Right lung (tissue), 5 donors: ENCODE results near the gene AFDN. TPM values are rescaled to one million over a fixed set of nuclear protein-coding genes. Genes with fewer than 3 reads are reported as not detected.

Experiments
- DNase-seq, 2 donors: peaks; one replicate each; pipeline ENCODE4 v3.0.0-alpha.2; 2013
- polyA plus RNA-seq, 5 donors: library from polyadenylated mRNA; unstranded; fragments of 120-200 nt; gene quantifications; one replicate each; pipeline versions ENCODE4 v1.2.1 to v1.2.3, GENCODE V29; 2013; ENCODE audit warnings: inconsistent platforms in 1 of 5, low replicate concordance in 1 of 5; ENCODE audit not compliant: insufficient read length in 5 of 5, insufficient read depth in 1 of 5

Gene AFDN
- polyA plus RNA-seq, 5 donors = 217 to 344 (median 308) TPM

DNA sequence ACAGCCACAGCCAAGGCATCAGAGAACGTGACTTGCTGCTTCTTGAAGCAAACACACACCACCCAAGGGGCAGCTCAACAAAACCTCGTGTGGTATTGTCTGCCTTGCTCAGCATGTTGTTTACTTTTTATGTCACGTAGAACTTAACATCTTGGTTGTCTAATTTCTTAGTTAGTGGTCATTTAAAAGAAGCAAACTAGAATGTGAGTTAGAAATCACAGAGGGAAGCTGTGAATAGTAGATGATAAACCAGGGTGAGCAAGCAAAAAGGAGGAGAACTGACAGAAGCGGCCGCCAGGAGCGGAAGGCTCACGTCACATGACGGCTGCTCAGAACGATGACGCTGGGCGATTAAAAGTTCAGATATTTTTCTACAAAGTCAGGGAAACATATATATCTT lies 119.3 kb downstream of the AFDN start:
- no peak for DNase-seq

DNA sequence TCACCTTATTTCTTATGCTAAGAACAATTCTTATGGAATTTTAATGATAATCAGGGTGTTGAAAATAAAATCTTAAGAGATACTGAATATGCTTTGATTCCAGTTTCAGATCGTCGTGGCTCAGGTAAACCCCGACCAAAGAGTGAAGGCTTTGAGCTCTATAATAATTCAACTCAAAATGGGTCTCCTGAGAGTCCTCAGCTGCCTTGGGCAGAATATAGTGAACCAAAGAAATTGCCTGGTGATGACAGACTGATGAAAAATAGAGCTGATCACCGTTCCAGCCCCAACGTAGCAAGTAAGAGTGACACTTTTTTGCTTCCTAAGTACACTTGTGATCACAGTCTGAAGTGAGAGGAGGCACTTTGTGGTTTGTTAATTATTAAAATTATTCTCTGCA lies 119.9 kb downstream of the AFDN start:
- DNase-seq = no peak

- DNase-seq = no peak
These were observed 121.0 kb downstream of the AFDN start for GRCh38 chr6:167947716-167948115.

GRCh38 chr6:167948716-167949115 lies 122.0 kb downstream of the AFDN start:
- DNase-seq = no peak

GRCh38 chr6:167949121-167949684 lies 122.5 kb downstream of the AFDN start:
- DNase-seq = no peak

DNA sequence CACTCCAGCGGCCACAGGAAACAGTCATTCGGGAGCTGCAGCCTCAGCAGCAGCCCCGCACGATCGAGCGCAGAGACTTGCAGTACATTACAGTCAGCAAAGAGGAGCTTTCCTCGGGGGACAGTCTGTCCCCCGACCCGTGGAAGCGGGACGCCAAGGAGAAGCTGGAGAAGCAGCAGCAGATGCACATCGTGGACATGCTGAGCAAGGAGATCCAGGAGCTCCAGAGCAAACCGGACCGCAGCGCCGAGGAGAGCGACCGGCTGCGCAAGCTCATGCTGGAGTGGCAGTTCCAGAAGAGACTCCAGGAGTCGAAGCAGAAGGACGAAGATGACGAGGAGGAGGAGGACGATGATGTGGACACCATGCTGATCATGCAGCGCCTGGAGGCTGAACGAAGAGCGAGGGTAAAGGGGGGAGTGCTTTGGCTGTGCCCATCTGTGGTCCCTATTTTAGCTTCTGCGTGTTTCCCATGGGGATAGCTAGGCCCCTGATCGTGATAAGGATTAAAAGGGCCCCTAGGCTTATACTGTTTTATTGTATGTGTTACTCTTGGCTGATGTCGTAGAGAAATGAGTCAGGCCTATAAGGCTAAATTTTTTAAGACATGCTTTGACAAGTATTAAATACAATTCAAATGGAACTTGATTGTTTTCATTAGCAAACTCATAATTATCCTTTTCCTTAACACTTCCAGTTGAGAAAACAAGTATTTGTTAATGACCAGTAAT lies 125.2 kb downstream of the AFDN start:
- DNase-seq = no peak

GRCh38 chr6:167952512-167952859 lies 125.8 kb downstream of the AFDN start:
- DNase-seq = no peak

GRCh38 chr6:167953551-167953950 lies 126.8 kb downstream of the AFDN start:
- no peak for DNase-seq

DNA sequence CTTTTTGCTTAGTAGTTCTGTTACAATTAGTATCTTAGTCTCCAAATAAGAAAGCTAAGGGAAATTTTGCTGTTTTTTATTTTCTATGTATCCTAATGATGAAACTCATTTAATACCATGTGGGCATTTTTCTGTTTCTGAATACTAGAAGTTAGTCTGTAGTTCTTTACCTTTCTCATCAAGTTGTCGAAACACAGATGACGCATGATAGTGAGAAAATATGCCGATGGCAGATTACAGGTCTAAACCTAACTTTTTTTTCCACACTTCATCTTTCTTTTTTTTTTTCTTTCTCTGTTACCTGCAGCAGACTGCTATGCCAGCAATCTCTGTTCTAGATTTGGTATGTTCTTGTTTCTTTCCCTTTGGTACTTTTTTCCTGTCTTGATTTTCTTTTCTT lies 127.4 kb downstream of the AFDN start:
- no peak for DNase-seq

- DNase-seq = no peak
These were observed 129.8 kb downstream of the AFDN start for GRCh38 chr6:167956491-167956890.

DNA sequence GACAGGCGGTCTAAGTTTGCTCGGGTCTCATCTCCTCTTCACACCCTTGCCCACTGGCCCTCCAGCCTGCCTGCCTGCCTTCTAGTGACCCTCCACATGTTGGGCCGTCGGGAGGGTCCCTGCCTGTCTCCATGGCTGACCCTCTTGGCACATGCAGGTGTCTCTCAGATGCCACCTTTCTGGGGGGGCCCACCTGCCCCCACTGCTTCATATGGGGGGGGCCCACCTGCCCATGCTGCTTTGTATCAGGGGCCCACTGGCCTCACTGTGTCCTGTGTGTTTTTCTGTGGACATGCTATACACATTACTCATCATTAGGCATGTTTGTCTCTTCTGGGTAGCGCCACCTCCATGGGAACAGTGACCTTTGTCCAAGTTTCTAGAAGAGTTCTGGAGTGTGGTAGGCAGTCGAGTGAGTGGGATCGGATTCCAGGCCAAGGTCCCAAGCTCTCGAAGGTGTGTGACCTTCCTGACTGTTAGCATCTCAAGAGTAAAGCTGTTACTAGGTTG lies 130.3 kb downstream of the AFDN start:
- no peak for DNase-seq

GRCh38 chr6:167957626-167958025 lies 130.9 kb downstream of the AFDN start:
- no peak for DNase-seq

DNA sequence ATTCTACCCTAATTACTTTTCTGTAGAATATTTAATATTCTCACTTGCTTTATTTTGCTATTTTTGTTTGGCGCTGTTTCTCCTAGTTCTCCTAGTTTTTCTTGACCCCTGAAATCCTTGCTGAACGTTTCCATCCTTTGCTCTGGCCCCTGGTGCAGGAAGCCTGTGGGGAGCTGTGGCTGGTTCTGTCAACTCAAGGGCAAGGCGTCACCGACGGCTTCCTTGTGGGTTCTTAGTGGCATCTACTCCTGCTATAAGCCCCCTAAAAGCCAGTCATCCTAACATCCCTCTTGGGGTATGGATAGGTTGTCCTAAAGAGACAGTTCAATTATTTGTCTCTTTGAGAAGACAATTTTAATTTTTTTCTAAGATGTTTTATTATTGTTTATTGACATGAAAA lies 133.9 kb downstream of the AFDN start:
- DNase-seq = no peak

- DNase-seq = no peak
These were observed 136.0 kb downstream of the AFDN start for GRCh38 chr6:167962711-167963110.

- DNase-seq = no peak
These were observed 136.9 kb downstream of the AFDN start for GRCh38 chr6:167963589-167964057.

DNA sequence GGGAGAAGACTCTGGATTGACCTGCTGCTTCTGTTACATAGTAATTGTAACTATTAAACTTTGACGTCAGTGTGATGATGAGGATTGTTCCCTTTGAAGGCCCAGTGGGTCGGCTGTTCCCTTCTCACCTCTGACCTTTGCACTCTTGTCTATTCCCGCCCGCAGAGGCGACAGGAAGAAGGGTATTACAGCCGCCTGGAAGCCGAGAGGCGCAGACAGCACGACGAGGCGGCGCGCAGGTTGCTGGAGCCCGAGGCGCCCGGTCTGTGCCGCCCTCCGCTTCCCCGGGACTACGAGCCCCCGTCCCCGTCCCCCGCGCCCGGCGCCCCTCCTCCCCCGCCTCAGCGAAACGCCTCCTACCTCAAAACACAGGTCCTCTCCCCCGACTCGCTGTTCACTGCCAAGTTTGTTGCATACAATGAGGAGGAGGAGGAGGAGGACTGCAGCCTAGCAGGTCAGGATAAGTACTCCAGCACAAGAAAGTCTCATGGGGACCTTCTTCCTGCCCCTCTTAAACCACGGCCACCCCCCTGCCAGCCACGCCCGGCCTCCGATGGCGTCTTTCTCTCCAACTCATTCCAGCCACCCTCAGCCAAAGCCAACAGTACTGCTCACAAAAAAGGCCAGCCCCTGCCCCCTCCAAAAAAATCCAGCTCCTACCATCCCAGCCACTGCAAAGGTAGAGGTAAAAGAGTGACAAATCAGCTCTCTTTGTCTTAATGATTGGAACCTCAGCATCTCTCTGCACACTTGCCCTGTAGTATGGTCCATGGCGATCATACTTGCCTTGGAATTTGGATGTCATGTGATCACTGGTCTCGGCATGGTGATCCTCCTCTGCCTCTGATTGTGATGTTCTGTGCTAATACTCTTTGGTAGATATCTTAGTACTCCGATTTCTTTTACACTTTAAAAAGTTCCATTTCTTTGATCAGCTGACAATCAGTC lies 139.2 kb downstream of the AFDN start:
- DNase-seq = peak in 1 of 2 donors; percentile 6

GRCh38 chr6:167966540-167966905 lies 139.8 kb downstream of the AFDN start:
- no peak for DNase-seq

- DNase-seq = peak in 1 of 2 donors; percentile 17
These were observed 141.4 kb downstream of the AFDN start for GRCh38 chr6:167968091-167968490.

- DNase-seq = no peak
These were observed 143.5 kb downstream of the AFDN start for GRCh38 chr6:167970230-167970629.

DNA sequence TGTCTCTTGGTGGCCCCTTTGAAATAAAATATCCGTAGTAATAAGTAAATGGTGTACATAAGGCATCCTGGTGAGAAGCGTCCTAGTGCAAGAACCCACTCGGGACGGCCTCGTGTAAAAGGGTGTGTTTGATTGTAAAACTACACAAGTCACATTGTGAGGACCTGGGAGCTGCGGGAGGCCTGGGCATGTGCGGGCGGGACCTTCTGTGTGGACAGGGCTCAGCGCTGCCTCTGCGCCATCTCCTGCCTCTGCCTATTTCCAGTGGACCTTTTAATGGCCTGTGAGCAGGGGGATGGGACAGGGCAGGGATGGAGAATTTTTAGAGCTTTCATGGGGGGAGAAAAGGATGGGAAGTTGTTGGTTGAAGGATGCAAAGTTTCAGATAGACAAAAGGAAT lies 145.5 kb downstream of the AFDN start:
- DNase-seq = no peak

DNA sequence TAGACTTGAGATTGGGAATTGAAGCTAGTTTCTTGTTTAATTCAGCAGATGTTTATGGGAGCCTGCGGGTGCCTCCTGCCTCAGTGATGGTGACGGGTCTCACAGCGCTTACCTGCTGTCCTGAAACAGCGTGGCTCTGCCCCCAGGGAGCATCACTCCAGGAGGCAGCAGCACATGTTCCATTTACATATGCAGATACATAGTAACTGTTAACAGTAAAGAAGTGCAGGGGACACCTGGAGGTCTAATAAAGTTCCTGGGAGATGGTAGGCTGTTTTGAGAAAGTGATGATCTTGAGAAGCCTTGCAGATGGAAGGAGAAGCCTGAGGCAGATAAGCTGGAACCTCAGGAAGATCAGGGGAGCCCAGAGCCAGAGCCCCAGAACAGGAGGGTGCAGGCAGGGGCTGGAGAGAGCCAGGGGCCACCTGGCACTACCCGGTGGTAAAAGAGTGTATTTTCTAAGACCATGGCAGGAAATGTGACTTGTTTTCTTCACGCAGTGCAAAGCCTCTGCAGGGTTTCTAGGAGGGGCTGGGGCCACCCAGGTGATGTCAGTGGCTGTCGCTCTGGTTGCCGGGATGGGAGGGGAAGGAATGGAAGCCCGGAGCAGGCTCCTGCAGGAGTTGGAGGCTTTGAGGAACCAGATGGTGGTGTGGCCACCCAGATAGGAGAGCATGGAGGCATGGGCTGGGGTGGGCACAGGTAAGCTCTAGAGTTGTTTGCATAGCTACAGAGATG lies 146.6 kb downstream of the AFDN start:
- no peak for DNase-seq
